H1 (cell line): Measurements from ENCODE around the gene EFCAB10. TPM values are rescaled to one million over a fixed set of nuclear protein-coding genes. Genes with fewer than 3 reads are reported as not detected.

ENCODE experiments used
- CHD7 ChIP-seq: fragments of 300-600 bp; sonication (generic); IDR thresholded peaks from 2 replicates; pipeline ENCODE4 v1.7.1; 2012; ENCODE audit warnings: low read length, moderate library complexity, mild to moderate bottlenecking, inconsistent platforms; ENCODE audit not compliant: insufficient replicate concordance
- TAF1 ChIP-seq: IDR thresholded peaks from 2 replicates; pipeline ENCODE4 v1.6.1; 2011; ENCODE audit warnings: mild to moderate bottlenecking, low read depth, low read length
- polyA plus RNA-seq, 7 experiments: library from polyadenylated mRNA; depleted of rRNA in 3 of 7; stranded (reverse) in 5 of 7; unstranded in 2 of 7; fragments of >200 nt in 5 of 7; fragments of 200-250 nt in 2 of 7; gene quantifications; 1 replicate in 5 of 7; 2 replicates in 1 of 7; 4 replicates in 1 of 7; pipeline versions ENCODE4 v1.2.1 to v1.2.3, GENCODE V29; 2011 to 2013; ENCODE audit warnings: missing spikeins in 2 of 7, mixed read lengths in 2 of 7
- total RNA-seq: library from RNA; stranded (reverse); fragmentation: NEBNext Ultra II Directional; extraction: Animal tissue kit (Norgen Biotek cat#: 25700); gene quantifications from 2 replicates; pipeline ENCODE4 v1.2.1, GENCODE V29; 2021

Gene EFCAB10
- total and polyA plus RNA-seq, 2 of the 8 experiments (the other 6 are each of a cell fraction or from before 2014, with no cell fraction given), result 0.80 to 3.1 TPM

GRCh38 chr7:105618016-105618296 lies 36.7 kb upstream of the EFCAB10 start (continued):
- TF ChIP-seq CHD7 (no peak), TAF1 (no peak)
